ENCODE results near the gene ALCAM.

The ALCAM gene

GRCh38 chr3:105497386-105497785 is 130.7 kb downstream of the ALCAM start:
- no peak for DNase-seq

- no peak for DNase-seq
Observed at GRCh38 chr3:105499961-105500360, 133.3 kb downstream of the ALCAM start.

- DNase-seq = no peak
Observed at GRCh38 chr3:105502333-105502732, 135.6 kb downstream of the ALCAM start.

- DNase-seq = no peak
Observed at GRCh38 chr3:105503191-105503593, 136.5 kb downstream of the ALCAM start.

DNA sequence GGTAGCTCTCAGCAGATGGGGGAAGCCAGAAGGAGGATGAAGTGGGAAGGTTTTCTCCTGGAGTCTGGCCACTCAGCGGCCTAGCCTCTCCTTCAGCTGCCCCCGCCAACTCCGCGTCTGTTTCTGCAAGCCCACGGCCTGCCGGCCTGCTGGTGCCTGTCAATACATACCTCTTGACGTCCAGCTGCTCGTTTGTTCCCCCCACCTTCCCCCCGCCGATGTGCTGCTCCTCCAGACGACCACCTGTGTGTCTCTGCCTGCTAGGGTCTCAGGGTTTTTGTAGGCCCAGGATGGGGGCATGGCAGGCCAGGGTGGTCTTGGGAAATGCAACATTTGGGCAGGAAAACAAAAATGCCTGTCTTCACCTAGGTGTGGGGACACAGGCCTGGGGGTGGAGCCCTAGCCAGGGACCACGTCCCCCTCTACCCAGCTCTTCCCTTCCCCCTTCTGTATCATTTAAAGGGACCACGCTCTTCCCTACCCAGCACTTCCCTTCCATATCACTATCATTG is 137.8 kb downstream of the ALCAM start:
- no peak for DNase-seq

GRCh38 chr3:105505170-105505569 is 138.5 kb downstream of the ALCAM start:
- no peak for DNase-seq

DNA sequence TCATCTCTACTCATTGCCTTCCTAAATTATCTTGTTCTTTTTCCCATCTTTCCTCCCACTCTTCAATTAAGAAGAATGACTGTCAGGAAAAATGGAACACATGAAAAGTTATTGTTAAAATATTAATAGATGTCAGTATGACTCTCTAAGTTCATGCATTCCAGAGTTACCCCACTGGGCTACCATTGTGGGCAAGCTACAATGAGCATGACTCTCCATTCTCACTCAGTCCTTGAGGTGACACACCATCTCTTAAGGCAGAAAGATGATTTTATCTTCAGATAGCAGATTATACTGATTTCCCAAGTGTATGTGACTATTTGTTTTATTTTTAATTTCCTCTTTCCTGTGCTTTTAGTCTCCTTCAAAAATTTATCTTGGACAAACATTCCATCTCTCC is 144.3 kb downstream of the ALCAM start:
- no peak for DNase-seq

- DNase-seq = no peak
Observed at GRCh38 chr3:105512061-105512460, 145.4 kb downstream of the ALCAM start.

DNA sequence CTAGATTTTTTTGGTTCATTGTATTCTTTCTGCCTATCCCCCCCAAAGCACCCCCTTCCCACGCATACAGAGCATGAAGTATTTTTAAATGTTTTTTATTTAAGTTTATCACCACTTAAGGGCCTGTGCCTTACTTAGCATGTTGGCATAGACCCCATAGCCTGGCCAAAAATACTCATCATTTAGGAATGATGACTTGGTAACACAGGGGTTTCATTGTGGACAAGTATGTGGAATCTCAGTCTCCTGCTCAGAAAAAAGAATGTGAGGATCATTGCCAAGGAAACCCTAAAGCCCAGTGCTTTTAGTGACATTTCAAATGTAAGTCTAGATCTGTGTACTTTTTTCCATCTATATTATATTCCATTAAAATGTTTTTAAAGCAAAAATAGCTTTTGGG is 146.3 kb downstream of the ALCAM start:
- DNase-seq = no peak

- no peak for DNase-seq
Observed at GRCh38 chr3:105513886-105514285, 147.2 kb downstream of the ALCAM start.

DNA sequence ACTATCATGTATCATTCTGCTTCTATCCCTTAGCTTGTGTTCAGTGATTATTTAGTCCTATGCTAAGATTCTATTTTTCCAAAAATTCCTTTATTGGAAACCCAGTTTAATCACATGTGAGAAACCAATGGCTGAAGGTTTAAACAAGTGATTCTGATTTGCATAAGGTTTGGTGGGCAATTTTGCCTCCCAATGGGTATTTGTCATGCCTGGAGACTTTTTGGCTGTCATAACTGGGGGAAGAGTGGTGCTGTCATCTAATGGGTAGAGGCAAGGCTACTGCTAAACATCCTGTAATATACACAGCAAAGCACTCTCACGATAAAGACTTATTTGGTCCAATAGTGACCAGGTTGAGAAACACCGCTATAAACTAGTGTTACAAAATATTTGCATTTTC is 148.7 kb downstream of the ALCAM start:
- DNase-seq = no peak

- DNase-seq = no peak
Observed at GRCh38 chr3:105516972-105517371, 150.3 kb downstream of the ALCAM start.

GRCh38 chr3:105518203-105518602 is 151.5 kb downstream of the ALCAM start:
- no peak for DNase-seq

- DNase-seq = peak; percentile 62
Observed at GRCh38 chr3:105518806-105519418, 152.2 kb downstream of the ALCAM start.

- no peak for DNase-seq
Observed at GRCh38 chr3:105521770-105522169, 155.1 kb downstream of the ALCAM start.

- no peak for DNase-seq
Observed at GRCh38 chr3:105523501-105523900, 156.8 kb downstream of the ALCAM start.

DNA sequence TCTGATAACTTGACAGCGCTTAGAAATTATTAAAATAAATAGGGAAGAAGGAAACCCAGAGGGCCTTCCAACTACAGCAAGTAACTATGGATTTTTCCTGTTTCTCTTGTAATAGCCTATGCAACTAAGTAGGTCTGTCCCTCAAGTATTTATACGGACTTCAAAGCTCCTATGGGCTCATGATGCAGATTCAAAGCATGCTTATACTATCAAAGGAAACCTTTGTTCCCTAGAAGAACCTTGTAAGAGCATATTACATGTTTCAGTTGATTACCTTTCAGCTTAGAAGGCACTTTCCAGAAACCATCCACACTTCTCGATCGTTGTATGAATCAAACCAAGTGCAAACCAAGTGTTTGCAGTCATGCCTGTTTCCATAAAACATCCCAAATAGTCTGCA is 158.8 kb downstream of the ALCAM start:
- no peak for DNase-seq

DNA sequence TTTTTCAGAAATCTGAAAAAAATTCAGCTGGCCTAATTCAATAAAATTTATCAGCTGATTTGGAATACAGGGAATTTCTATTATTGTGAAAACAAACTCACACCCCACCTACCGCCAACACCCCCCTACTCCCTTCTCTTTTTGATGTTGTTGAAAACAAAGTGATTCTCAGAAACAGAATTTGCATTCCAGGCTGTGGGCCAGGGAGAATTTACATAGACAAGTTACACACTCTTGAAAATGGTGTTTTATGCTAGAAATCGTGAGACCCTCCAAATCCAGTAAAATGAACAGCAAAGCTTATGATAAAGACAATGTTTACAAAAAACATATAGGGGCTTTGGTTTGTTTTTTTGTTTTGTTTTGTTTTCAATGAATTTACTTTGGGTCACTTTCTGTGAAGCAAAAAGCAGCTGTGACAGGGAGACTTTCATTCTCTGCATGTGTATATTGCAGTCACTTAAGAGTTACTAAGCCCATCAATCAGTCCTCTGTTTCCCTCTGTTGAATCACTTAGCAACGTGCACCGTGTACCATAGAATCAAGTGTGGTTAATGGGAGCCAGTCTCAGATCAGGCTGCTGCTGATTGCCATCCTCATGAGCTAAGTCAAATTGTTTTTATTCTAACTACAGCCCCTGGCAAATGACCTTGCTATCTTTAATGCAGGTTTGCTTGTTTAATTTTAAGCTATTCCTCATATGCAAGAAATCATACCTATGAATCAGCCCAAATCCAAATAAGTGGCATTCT is 159.8 kb downstream of the ALCAM start:
- DNase-seq = peak; percentile 77

DNA sequence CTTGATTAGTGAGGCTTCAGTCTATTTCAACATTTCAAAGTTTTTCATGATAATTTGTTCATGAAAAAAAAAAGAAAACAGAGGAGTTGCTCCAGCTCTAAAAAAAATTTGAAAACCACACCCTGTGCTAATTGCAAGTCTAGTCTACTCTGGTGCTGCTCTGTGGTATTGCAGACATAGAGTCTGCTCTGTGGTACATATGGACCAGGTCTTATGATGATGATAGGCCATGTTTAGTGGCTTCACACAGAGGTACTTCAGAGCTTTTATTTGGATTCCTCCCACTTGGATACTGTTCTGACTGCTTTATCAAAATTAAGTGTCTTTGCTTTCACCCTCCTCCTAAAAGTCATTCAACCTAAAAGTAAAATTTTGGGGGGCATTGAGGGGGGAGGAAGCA is 160.8 kb downstream of the ALCAM start:
- DNase-seq = peak; percentile 19

GRCh38 chr3:105527949-105528348 is 161.2 kb downstream of the ALCAM start:
- peak; percentile 91 for DNase-seq

DNA sequence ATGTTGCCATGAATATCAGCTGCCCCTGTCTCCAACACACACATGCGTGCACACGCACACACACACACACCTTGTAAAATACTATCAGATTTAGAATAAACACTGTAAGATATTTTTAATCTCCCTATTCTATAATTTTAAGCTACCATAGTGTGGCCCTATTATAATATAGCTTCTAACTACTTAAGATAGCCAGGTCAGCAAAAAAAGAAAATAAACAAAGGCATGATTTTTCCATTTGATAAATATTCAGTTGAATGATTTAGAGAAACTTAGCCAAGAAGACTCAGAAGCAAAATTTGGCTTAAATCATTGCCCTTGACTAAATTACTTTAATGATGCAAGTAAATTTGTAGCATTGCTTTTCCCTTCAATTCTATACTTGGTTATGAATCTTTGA is 162.2 kb downstream of the ALCAM start:
- DNase-seq = no peak

DNA sequence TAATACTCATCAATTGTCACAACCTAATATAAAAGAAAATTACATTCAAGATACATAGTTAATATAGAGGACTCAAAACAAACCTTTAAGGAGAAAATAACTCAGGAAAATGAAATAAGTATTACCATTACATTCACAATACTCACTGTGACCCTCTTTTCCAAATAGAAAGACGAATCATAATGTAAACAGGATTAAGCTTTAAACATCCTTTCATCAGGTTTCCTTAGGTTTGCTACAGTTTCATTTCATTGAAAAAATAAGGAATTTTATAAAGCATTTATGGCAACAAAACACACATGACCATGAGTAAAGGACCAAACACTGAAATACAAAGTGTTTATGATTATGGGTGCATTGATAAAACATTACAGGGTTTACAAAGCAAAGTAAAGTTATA is 162.7 kb downstream of the ALCAM start:
- no peak for DNase-seq

DNA sequence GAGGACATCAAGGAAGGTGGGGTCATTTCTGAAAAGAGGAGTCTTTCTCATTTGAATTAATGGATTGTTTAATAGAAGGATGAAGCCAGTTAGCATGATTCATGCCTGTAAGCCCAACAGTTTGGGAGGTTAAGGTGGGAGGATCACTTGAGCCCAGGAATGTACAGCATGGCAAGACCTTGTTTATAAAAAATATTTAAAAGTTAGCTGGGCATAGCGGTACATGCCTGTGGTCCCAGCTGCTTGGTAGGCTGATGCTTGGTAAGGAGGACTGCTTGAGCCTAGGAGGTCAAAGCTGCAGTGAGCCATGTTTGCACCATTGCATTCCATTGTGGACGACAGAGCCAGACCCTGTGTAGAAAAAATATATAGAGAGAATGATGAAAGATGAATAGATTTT is 165.5 kb downstream of the ALCAM start:
- DNase-seq = no peak

GRCh38 chr3:105533960-105534359 is 167.3 kb downstream of the ALCAM start:
- DNase-seq = no peak

GRCh38 chr3:105534491-105534890 is 167.8 kb downstream of the ALCAM start:
- no peak for DNase-seq
